Activated CD8-positive, alpha-beta T cell treated with anti-CD3 and anti-CD28 coated beads for 36 hours (primary cell): ENCODE measurements around the gene GRID1. TPM values are rescaled to one million over a fixed set of nuclear protein-coding genes. Genes with fewer than 3 reads are reported as not detected.
"Not testable (repeated sequence)": the region's sequence is repeated elsewhere in the genome, so short reads cannot be mapped to it uniquely, and the experiment has no call there.

Source experiments
- ATAC-seq: fragments of 200-7000 bp; cut with Tn5 transposase; one replicate; pipeline ENCODE4 v1.10.0; 2021; ENCODE audit warnings: mild to moderate bottlenecking, moderate library complexity
- CTCF ChIA-PET: fragments of 350-600 bp; sonication (Branson Sonifier 250); formaldehyde crosslinking; loops from one replicate; lab custom pipeline; 2021; ENCODE audit warnings: antibody characterized with exemption; lab: Charles Lee
- POLR2A ChIA-PET: fragments of 350-600 bp; sonication (Branson Sonifier 250); formaldehyde crosslinking; loops from one replicate; lab custom pipeline; 2021; ENCODE audit warnings: antibody characterized with exemption; lab: Charles Lee
- DNase-seq: peaks from one replicate; pipeline ENCODE4 v3.0.0-alpha.2; 2020
- H3K27ac Mint-ChIP-seq: one replicate; pipeline ENCODE4 v1.8.0; 2021; ENCODE audit warnings: mild to moderate bottlenecking, mixed read lengths
- H3K27me3 Mint-ChIP-seq: one replicate; pipeline ENCODE4 v1.8.0; 2021; ENCODE audit warnings: mixed read lengths
- H3K36me3 Mint-ChIP-seq: one replicate; pipeline ENCODE4 v1.8.0; 2021; ENCODE audit warnings: low read depth, mixed read lengths
- H3K4me1 Mint-ChIP-seq: one replicate; pipeline ENCODE4 v1.8.0; 2021; ENCODE audit warnings: low read depth, mixed read lengths
- H3K4me3 Mint-ChIP-seq: one replicate; pipeline ENCODE4 v1.8.0; 2021; ENCODE audit warnings: mild to moderate bottlenecking, moderate library complexity, mixed read lengths
- H3K9me3 Mint-ChIP-seq: one replicate; pipeline ENCODE4 v1.8.0; 2021; ENCODE audit warnings: mixed read lengths
- intact Hi-C: fragments of 100-400 bp; cut with micrococcal nuclease; formaldehyde crosslinking; loops from one replicate; pipeline ENCODE4 v1.10.0; 2022
- total RNA-seq, 2 experiments: library from RNA; stranded (reverse); gene quantifications; one replicate each; pipeline ENCODE4 v1.2.3, GENCODE V29; 2021
- TF ChIP-seq, protein P1 (sequence below): fragments of 200-600 bp; IDR thresholded peaks from one replicate; pipeline ENCODE4 v1.8.0; 2022; ENCODE audit warnings: antibody characterized with exemption, mild to moderate bottlenecking

GRID1 gene
- total RNA-seq, 2 experiments from 2014 or later = not detected

DNA sequence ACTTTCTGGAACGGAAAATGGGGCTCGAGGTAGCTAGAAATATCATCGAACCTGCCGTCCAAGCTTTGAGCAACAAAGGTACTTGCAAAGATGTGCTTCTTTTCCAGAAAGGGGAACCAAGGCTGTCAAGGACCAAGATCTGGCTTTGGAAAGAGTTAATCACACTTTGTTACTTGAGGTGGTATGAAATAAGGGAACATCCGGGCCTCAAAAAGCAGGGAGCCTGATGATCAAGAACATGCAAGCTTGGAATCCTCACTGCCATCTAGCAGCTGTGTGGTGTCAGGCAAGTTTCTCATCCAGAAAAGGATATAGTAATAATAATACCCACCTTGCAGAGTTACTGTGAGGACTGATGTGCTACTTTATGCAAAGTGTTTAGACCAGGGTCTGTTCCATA, 329.5 kb downstream of the GRID1 start:
- H3K27ac Mint-ChIP-seq = no peak overlapping the region
- H3K9me3 Mint-ChIP-seq = no peaks in the 10 kb centered on the region
- intact Hi-C loops = no loop called here
- ChIA-PET CTCF (no interaction called here), POLR2A (no interaction called here)
- H3K27me3 Mint-ChIP-seq = peaks cover 15% of the 10 kb centered on the region
- DNase-seq (no peak), ATAC-seq (no peak)
- H3K4me1 Mint-ChIP-seq = no peaks in the 10 kb centered on the region
- TF ChIP-seq, protein P1, sequence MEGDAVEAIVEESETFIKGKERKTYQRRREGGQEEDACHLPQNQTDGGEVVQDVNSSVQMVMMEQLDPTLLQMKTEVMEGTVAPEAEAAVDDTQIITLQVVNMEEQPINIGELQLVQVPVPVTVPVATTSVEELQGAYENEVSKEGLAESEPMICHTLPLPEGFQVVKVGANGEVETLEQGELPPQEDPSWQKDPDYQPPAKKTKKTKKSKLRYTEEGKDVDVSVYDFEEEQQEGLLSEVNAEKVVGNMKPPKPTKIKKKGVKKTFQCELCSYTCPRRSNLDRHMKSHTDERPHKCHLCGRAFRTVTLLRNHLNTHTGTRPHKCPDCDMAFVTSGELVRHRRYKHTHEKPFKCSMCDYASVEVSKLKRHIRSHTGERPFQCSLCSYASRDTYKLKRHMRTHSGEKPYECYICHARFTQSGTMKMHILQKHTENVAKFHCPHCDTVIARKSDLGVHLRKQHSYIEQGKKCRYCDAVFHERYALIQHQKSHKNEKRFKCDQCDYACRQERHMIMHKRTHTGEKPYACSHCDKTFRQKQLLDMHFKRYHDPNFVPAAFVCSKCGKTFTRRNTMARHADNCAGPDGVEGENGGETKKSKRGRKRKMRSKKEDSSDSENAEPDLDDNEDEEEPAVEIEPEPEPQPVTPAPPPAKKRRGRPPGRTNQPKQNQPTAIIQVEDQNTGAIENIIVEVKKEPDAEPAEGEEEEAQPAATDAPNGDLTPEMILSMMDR = no peak
- no peaks in the 10 kb centered on the region for H3K36me3 Mint-ChIP-seq
- no peak overlapping the region for H3K4me3 Mint-ChIP-seq

DNA sequence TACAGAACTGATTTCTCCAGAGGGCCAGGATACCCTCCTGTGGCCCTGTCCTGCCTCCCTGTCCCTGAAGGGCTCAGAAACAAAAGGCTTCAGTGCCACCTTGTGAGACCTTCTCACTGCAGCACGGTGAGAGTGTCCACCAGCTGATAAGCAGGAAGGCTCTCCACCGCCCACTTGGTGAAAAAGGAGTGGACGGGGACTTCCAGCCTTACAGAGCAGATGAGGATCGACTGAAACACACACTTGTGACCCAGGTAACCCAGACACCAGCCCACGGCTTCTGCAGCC, 330.1 kb downstream of the GRID1 start:
- intact Hi-C loops = no loop called here
- Mint-ChIP-seq H3K36me3 (no peaks in the 10 kb centered on the region), H3K9me3 (no peaks in the 10 kb centered on the region), H3K4me1 (no peaks in the 10 kb centered on the region), H3K4me3 (no peak overlapping the region), H3K27ac (no peak overlapping the region), H3K27me3 (peaks cover 14% of the 10 kb centered on the region)
- ATAC-seq (no peak), DNase-seq (no peak)
- TF ChIP-seq, protein P1 = no peak
- ChIA-PET CTCF (no interaction called here), POLR2A (no interaction called here)

DNA sequence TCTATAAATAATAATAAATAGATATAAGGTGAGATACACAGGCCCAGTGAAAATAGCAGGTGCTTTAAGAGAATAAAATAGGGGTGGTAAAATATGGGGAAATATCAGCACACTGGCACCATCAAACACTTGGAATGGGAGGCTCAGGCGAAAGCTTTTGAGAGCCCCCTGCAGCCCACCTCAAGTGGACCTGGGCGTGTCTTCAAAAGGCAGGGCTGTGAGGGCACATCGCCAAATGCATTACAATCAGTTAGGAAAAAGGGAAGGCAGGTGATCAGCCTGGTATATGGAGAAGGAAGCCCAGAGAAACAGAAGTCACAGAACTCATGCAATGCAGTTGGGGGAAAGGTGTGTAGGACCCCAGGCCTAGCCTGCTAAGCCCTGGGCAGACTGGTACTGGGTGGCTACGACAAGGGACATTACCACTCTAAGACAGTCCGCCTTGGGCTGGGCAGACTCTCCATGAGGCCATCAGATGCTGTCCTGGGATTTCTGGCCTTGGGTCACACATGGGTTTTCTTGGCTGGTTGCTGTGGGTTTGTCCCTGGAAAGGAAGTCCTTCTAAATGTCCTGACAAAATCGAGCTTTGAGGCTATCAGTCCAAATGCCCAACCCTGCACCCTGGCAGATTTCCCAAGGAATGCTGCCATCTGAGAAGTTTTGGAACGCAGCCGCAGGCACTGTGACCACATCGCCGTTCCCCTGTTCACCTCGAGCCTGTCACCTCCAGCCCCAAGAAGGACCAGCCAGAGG, 330.6 kb downstream of the GRID1 start:
- Mint-ChIP-seq H3K27me3 (peaks cover 13% of the 10 kb centered on the region), H3K4me1 (no peaks in the 10 kb centered on the region), H3K36me3 (no peaks in the 10 kb centered on the region), H3K27ac (no peak overlapping the region), H3K4me3 (no peak overlapping the region), H3K9me3 (no peaks in the 10 kb centered on the region)
- DNase-seq (no peak), ATAC-seq (no peak)
- intact Hi-C loops = no loop called here
- ChIA-PET CTCF (no interaction called here), POLR2A (no interaction called here)
- TF ChIP-seq, protein P1 = no peak

DNA sequence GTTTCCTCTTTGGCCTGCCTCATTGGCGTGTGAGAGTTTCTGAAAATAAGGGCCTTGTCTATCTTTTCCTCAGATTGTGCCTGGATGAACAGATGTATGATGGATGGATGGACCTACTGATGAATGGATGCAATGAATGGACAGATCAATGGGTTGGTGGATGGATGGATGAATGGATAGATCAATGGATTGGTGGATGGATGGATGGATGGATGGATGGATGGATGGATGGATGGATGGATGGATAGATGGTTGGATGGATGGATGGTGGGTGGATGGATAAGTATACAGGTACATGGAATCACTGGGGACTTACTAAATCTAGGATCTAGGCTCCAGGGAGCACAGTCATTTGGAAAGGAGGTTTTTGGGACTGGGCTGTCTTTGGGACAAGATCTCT, 331.9 kb downstream of the GRID1 start:
- H3K4me1 Mint-ChIP-seq = no peaks in the 10 kb centered on the region
- CTCF ChIA-PET = no interaction called here
- ATAC-seq (no peak), DNase-seq (no peak)
- TF ChIP-seq, protein P1 = no peak
- H3K9me3 Mint-ChIP-seq = no peaks in the 10 kb centered on the region
- H3K4me3 Mint-ChIP-seq = no peak overlapping the region
- H3K27ac Mint-ChIP-seq = no peak overlapping the region
- intact Hi-C loops = no loop called here
- H3K27me3 Mint-ChIP-seq = peaks cover 10% of the 10 kb centered on the region
- H3K36me3 Mint-ChIP-seq = no peaks in the 10 kb centered on the region
- POLR2A ChIA-PET = no interaction called here

DNA sequence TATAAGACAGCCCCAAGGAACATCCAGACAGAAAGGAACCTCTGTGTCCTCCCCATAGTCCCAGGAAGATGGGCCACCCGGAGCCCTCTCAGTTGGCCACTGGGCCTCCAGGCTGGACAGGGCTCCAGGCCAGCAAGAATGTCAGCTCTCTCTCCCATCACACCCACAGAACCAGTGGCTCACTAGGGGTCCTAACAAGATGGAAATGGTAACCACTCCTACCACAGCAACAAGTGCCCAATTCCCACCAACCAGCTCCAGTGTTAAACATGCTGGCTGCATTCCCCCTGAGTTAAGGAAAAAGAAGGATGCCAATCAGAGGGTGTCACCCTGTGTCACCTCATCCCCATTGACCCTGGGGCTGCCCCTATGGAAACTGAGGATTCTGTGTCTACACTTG, 333.0 kb downstream of the GRID1 start:
- H3K4me1 Mint-ChIP-seq = no peaks in the 10 kb centered on the region
- peaks cover 4% of the 10 kb centered on the region for H3K27me3 Mint-ChIP-seq
- no peak for ATAC-seq
- no peaks in the 10 kb centered on the region for H3K9me3 Mint-ChIP-seq
- H3K36me3 Mint-ChIP-seq = no peaks in the 10 kb centered on the region
- TF ChIP-seq, protein P1 = no peak
- DNase-seq = no peak
- H3K4me3 Mint-ChIP-seq = no peak overlapping the region
- no peak overlapping the region for H3K27ac Mint-ChIP-seq
- intact Hi-C loops = no loop called here
- POLR2A ChIA-PET = no interaction called here
- CTCF ChIA-PET = no interaction called here

DNA sequence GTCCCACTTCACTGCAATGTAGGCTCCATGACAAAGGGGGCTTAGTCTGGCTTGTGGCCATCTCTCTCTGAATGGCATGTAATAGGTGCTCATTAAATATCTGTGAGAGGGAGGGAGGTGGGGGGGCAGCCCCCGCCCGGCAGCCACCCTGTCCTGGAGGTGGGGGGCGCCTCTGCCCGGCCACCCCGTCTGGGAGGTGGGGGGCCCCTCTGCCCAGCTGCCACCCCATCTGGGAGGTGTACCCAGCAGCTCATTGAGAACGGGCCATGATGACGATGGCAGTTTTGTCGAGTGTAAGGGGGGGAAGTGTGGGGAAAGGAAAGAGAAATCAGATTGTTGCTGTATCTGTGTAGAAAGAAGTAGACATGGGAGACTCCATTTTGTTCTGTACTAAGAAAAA, 334.5 kb downstream of the GRID1 start:
- H3K4me1 Mint-ChIP-seq, CTCF ChIA-PET, H3K36me3 Mint-ChIP-seq, intact Hi-C loops, H3K4me3 Mint-ChIP-seq, H3K27ac Mint-ChIP-seq, POLR2A ChIA-PET, H3K27me3 Mint-ChIP-seq, DNase-seq, ATAC-seq, H3K9me3 Mint-ChIP-seq: not testable (repeated sequence)
